SK-N-SH (cell line): ENCODE measurements around the gene TGM2. TPM values are rescaled to one million over a fixed set of nuclear protein-coding genes. Genes with fewer than 3 reads are reported as not detected.

Source experiments
- CTCF ChIA-PET: fragments of 300-600, 350-600 bp; formaldehyde crosslinking; extraction: SDS; loops from one replicate; lab custom pipeline; 2021; lab: Yijun Ruan, JAX
- POLR2A ChIA-PET: fragments of 350-600 bp; sonication (Branson Sonifier 250); formaldehyde crosslinking; extraction: SDS; loops from one replicate; lab custom pipeline; 2020; ENCODE audit warnings: antibody characterized with exemption, inconsistent platforms; lab: Yijun Ruan, JAX
- DNase-seq: peaks from one replicate; pipeline ENCODE4 v3.0.0; 2012
- H2AFZ ChIP-seq: fragments of 200-600 bp; sonication (generic); 2 replicates; pipeline ENCODE4 v1.8.1; 2016; ENCODE audit warnings: antibody characterized with exemption, mild to moderate bottlenecking, low read depth
- H3F3A ChIP-seq: fragments of 200-600 bp; sonication (generic); replicated peaks from 2 replicates; pipeline ENCODE3; 2016; ENCODE audit warnings: antibody characterized with exemption, mild to moderate bottlenecking; ENCODE audit not compliant: insufficient read depth
- H3K27ac ChIP-seq, 2 experiments: fragments of 200-500 bp in 1 of 2; fragments of 200-600 bp in 1 of 2; sonication (Bioruptor generic) in 1 of 2; sonication (generic), shearing (Covaris generic) in 1 of 2; 2 replicates each; pipeline versions ENCODE4 v1.5.1 to v1.6.1; 2014 to 2016; ENCODE audit warnings: low read depth in 2 of 2, inconsistent platforms in 1 of 2, low read length in 1 of 2, mild to moderate bottlenecking in 1 of 2, mixed read lengths in 1 of 2
- H3K27me3 ChIP-seq: fragments of 200-600 bp; sonication (generic), shearing (Covaris generic); 2 replicates; pipeline ENCODE4 v1.6.1; 2016; ENCODE audit warnings: mixed run types; ENCODE audit not compliant: insufficient read depth
- H3K36me3 ChIP-seq, 2 experiments: fragments of 200-500 bp in 1 of 2; fragments of 200-600 bp in 1 of 2; sonication (Bioruptor generic) in 1 of 2; sonication (generic) in 1 of 2; replicated peaks in 1 of 2; 2 replicates each; pipeline versions ENCODE3 to v1.5.1; 2014 to 2016; ENCODE audit warnings: low read length in 1 of 2, mild to moderate bottlenecking in 1 of 2; ENCODE audit not compliant: insufficient read depth in 2 of 2, control insufficient read depth in 1 of 2
- H3K4me1 ChIP-seq, 2 experiments: fragments of 200-500 bp in 1 of 2; fragments of 200-600 bp in 1 of 2; sonication (Bioruptor generic) in 1 of 2; sonication (generic), shearing (Covaris generic) in 1 of 2; 2 replicates each; pipeline versions ENCODE4 v1.5.1 to v1.6.1; 2014 to 2016; ENCODE audit warnings: low read depth in 1 of 2, low read length in 1 of 2, mixed run types in 1 of 2; ENCODE audit not compliant: insufficient read depth in 2 of 2, control insufficient read depth in 1 of 2
- H3K4me2 ChIP-seq: fragments of 200-600 bp; sonication (generic), shearing (Covaris generic); 2 replicates; pipeline ENCODE4 v1.6.1; 2017; ENCODE audit warnings: mixed run types
- H3K4me3 ChIP-seq, 2 experiments: fragments of 200-500 bp in 1 of 2; fragments of 200-600 bp in 1 of 2; sonication (Bioruptor generic) in 1 of 2; sonication (generic), shearing (Covaris generic) in 1 of 2; 2 replicates each; pipeline versions ENCODE4 v1.5.1 to v1.8.1; 2014 to 2016; ENCODE audit warnings: low read depth in 2 of 2, inconsistent platforms in 1 of 2, low read length in 1 of 2, mild to moderate bottlenecking in 1 of 2, mixed read lengths in 1 of 2, moderate library complexity in 1 of 2
- H3K79me2 ChIP-seq: fragments of 200-600 bp; sonication (generic); 2 replicates; pipeline ENCODE4 v1.8.1; 2017; ENCODE audit warnings: mild to moderate bottlenecking; ENCODE audit not compliant: insufficient read depth
- H3K9ac ChIP-seq: fragments of 200-600 bp; sonication (generic); 2 replicates; pipeline ENCODE4 v1.6.1; 2017; ENCODE audit warnings: mixed run types
- H3K9me2 ChIP-seq: fragments of 200-600 bp; sonication (generic); 2 replicates; pipeline ENCODE4 v1.6.1; 2017; ENCODE audit warnings: mixed run types
- H3K9me3 ChIP-seq: fragments of 200-600 bp; sonication (generic); 2 replicates; pipeline ENCODE4 v1.6.1; 2017; ENCODE audit warnings: mixed run types, mild to moderate bottlenecking, moderate library complexity
- H4K20me1 ChIP-seq: fragments of 200-600 bp; sonication (generic); 2 replicates; pipeline ENCODE4 v1.6.1; 2017; ENCODE audit warnings: mild to moderate bottlenecking, mixed run types; ENCODE audit not compliant: insufficient read depth
- EZH2phosphoT487 ChIP-seq: fragments of 200-600 bp; sonication (generic); IDR thresholded peaks from 2 replicates; pipeline ENCODE4 v1.6.1; 2017; ENCODE audit warnings: low read depth, mixed run types, mild to moderate bottlenecking, antibody characterized with exemption, moderate library complexity, borderline replicate concordance
- FOXJ3 ChIP-seq: sonication (generic); formaldehyde crosslinking; IDR thresholded peaks from 2 replicates; pipeline ENCODE4 v1.5.1; 2020; ENCODE audit warnings: mild to moderate bottlenecking, missing genetic modification reagents
- GABPA ChIP-seq: IDR thresholded peaks from 2 replicates; pipeline ENCODE4 v1.4.0; 2012; ENCODE audit warnings: low read depth, mild to moderate bottlenecking
- GATA2 ChIP-seq: sonication (generic); formaldehyde crosslinking; IDR thresholded peaks from 2 replicates; pipeline ENCODE4 v1.5.0; 2020; ENCODE audit warnings: mild to moderate bottlenecking, missing genetic modification reagents
- JUND ChIP-seq: IDR thresholded peaks from 2 replicates; pipeline ENCODE4 v1.4.0; 2012
- MXI1 ChIP-seq: IDR thresholded peaks from 2 replicates; pipeline ENCODE4 v1.6.1; 2012; ENCODE audit warnings: mild to moderate bottlenecking, low read depth, low read length, improper control_type of control experiment
- NRF1 ChIP-seq: IDR thresholded peaks from 2 replicates; pipeline ENCODE4 v1.6.1; 2012; ENCODE audit warnings: low read depth, mild to moderate bottlenecking, low read length
- POLR2AphosphoS5 ChIP-seq: IDR thresholded peaks from 2 replicates; pipeline ENCODE4 v1.6.1; 2012; ENCODE audit warnings: low read depth, low read length
- RFX5 ChIP-seq: IDR thresholded peaks from 2 replicates; pipeline ENCODE4 v1.6.1; 2012; ENCODE audit warnings: mild to moderate bottlenecking, improper control_type of control experiment, low read length
- RXRA ChIP-seq: IDR thresholded peaks from 2 replicates; pipeline ENCODE4 v1.4.0; 2012; ENCODE audit warnings: low read depth, mild to moderate bottlenecking, borderline replicate concordance
- SMC3 ChIP-seq: IDR thresholded peaks from 2 replicates; pipeline ENCODE4 v1.6.1; 2012; ENCODE audit warnings: low read depth, low read length, improper control_type of control experiment
- TCF12 ChIP-seq: IDR thresholded peaks from 2 replicates; pipeline ENCODE4 v1.4.0; 2012
- YY1 ChIP-seq: IDR thresholded peaks from 2 replicates; pipeline ENCODE4 v1.4.0; 2012; ENCODE audit warnings: low read depth, mild to moderate bottlenecking
- WGBS: methylation state at CpG from one replicate; pipeline ENCODE4 v1.1.6; 2017; ENCODE audit warnings: low lambda C conversion rate; 5-methylcytosine and 5-hydroxymethylcytosine counted together
- polyA plus RNA-seq, 3 experiments: library from polyadenylated mRNA; depleted of rRNA; stranded (reverse); fragments of >200 nt; gene quantifications; 2 replicates each; pipeline ENCODE4 v1.2.3, GENCODE V29; 2012
- TF ChIP-seq, protein P1 (sequence below): IDR thresholded peaks from 2 replicates; pipeline ENCODE4 v1.4.0; 2012; ENCODE audit warnings: low read depth
- TF ChIP-seq, protein P2 (sequence below): fragments of 150-350 bp; IDR thresholded peaks from 2 replicates; pipeline ENCODE4 v1.6.1; 2017; ENCODE audit warnings: antibody characterized with exemption, low read length, low read depth, borderline replicate concordance
- TF ChIP-seq, protein P3 (sequence below): IDR thresholded peaks from 2 replicates; pipeline ENCODE4 v1.4.0; 2012; ENCODE audit warnings: low read depth, borderline replicate concordance
- TF ChIP-seq, protein P4 (sequence below): IDR thresholded peaks from 2 replicates; pipeline ENCODE4 v1.6.1; 2012; ENCODE audit warnings: mild to moderate bottlenecking, low read depth, low read length, moderate library complexity
- TF ChIP-seq, protein P5 (sequence below): fragments of 150-350 bp; IDR thresholded peaks from 2 replicates; pipeline ENCODE4 v1.6.1; 2016; ENCODE audit warnings: mild to moderate bottlenecking, low read depth, low read length
- TF ChIP-seq, protein P6 (sequence below): IDR thresholded peaks from 2 replicates; pipeline ENCODE4; 2012
- TF ChIP-seq, protein P7 (sequence below): fragments of 200-600 bp; sonication (generic); IDR thresholded peaks from 2 replicates; pipeline ENCODE4 v1.6.1; 2017; ENCODE audit warnings: antibody characterized with exemption, mild to moderate bottlenecking, moderate library complexity

TGM2 gene
- polyA plus RNA-seq, 1 of the 3 experiments (the other 2 are of a cell fraction), result 676 TPM

DNA sequence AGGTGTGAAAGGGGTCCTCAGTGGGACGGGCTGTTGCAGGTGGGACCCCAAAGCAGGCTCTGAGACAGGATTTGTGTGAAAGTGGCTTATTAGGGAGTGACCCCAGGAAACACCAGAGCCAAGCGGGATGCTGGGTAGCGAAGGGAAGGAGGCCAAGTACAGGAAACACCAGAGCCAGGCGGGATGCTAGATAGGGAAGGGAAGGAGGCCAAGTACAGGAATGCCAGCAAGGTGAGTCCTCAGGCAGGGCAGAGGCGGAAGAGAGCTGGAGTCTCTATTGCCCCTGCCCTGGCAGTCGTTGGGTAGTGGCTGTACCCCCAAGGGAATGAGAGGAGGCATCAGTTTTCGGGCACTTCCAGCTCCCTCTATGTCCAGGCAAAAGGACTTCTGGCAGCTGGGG lies 30.5 kb upstream of the TGM2 start (continued):
- TF ChIP-seq, protein P1, sequence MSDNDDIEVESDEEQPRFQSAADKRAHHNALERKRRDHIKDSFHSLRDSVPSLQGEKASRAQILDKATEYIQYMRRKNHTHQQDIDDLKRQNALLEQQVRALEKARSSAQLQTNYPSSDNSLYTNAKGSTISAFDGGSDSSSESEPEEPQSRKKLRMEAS, result no peak
- no peak for TF ChIP-seq TCF12
- TF ChIP-seq, protein P2, sequence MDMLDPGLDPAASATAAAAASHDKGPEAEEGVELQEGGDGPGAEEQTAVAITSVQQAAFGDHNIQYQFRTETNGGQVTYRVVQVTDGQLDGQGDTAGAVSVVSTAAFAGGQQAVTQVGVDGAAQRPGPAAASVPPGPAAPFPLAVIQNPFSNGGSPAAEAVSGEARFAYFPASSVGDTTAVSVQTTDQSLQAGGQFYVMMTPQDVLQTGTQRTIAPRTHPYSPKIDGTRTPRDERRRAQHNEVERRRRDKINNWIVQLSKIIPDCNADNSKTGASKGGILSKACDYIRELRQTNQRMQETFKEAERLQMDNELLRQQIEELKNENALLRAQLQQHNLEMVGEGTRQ, result no peak
- TF ChIP-seq, all 33 proteins: peak for 0

DNA sequence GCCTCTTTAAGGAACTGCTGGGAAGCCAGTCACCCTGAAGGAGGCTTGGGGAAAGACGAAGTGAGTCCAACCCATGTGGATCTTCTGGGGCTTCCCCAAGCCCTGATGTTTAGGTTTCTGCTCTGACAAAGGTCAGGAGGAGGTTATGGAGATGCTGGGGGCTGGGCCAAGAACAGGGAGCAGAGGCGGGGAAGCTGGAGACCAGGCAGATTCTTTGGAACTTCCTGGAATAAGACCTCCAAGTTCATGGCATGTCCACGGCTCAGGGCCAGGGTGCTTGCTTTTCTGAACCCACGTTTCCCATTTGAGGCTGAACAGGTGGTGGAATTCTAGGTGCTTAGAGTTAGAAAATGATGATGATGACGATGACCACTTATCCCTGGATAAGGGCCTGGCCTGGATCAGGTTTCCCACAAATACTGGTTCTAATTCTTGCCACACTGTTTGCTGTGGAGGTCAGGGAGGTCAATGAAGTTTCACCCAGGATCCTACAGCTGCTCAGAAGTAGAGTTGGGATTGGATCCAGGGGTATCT lies 30.0 kb upstream of the TGM2 start:
- no peaks in the 10 kb centered on the region for H3K79me2 ChIP-seq
- no peak overlapping the region for H3K4me2 ChIP-seq
- no peaks in the 10 kb centered on the region for H3K9me3 ChIP-seq
- POLR2A ChIA-PET, result no interaction called here
- peaks cover 0 to 12% of the 10 kb centered on the region in 2 experiments; a peak in 2 of 4 replicates for H3K4me1 ChIP-seq
- H3K27me3 ChIP-seq, result no peaks in the 10 kb centered on the region
- no peak overlapping the region for H3K27ac ChIP-seq
- CTCF ChIA-PET, result interaction anchor here (0.8 to 16.4 kb wide), 3 partner anchors 22 to 138 kb away, joined by 3 to 148 read pairs (median 12); no protein-coding TSS in a partner anchor
- DNase-seq, result no peak
- no peak overlapping the region for H3K4me3 ChIP-seq
- TF ChIP-seq EZH2phosphoT487, result no peak
- TF ChIP-seq SMC3, result no peak
- TF ChIP-seq, protein P3, sequence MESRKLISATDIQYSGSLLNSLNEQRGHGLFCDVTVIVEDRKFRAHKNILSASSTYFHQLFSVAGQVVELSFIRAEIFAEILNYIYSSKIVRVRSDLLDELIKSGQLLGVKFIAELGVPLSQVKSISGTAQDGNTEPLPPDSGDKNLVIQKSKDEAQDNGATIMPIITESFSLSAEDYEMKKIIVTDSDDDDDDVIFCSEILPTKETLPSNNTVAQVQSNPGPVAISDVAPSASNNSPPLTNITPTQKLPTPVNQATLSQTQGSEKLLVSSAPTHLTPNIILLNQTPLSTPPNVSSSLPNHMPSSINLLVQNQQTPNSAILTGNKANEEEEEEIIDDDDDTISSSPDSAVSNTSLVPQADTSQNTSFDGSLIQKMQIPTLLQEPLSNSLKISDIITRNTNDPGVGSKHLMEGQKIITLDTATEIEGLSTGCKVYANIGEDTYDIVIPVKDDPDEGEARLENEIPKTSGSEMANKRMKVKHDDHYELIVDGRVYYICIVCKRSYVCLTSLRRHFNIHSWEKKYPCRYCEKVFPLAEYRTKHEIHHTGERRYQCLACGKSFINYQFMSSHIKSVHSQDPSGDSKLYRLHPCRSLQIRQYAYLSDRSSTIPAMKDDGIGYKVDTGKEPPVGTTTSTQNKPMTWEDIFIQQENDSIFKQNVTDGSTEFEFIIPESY, result no peak
- TF ChIP-seq, protein P4, sequence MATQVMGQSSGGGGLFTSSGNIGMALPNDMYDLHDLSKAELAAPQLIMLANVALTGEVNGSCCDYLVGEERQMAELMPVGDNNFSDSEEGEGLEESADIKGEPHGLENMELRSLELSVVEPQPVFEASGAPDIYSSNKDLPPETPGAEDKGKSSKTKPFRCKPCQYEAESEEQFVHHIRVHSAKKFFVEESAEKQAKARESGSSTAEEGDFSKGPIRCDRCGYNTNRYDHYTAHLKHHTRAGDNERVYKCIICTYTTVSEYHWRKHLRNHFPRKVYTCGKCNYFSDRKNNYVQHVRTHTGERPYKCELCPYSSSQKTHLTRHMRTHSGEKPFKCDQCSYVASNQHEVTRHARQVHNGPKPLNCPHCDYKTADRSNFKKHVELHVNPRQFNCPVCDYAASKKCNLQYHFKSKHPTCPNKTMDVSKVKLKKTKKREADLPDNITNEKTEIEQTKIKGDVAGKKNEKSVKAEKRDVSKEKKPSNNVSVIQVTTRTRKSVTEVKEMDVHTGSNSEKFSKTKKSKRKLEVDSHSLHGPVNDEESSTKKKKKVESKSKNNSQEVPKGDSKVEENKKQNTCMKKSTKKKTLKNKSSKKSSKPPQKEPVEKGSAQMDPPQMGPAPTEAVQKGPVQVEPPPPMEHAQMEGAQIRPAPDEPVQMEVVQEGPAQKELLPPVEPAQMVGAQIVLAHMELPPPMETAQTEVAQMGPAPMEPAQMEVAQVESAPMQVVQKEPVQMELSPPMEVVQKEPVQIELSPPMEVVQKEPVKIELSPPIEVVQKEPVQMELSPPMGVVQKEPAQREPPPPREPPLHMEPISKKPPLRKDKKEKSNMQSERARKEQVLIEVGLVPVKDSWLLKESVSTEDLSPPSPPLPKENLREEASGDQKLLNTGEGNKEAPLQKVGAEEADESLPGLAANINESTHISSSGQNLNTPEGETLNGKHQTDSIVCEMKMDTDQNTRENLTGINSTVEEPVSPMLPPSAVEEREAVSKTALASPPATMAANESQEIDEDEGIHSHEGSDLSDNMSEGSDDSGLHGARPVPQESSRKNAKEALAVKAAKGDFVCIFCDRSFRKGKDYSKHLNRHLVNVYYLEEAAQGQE, result no peak
- TF ChIP-seq POLR2AphosphoS5, result no peak
- TF ChIP-seq FOXJ3 (CRISPR knock-in tag), result no peak
- TF ChIP-seq, protein P5, sequence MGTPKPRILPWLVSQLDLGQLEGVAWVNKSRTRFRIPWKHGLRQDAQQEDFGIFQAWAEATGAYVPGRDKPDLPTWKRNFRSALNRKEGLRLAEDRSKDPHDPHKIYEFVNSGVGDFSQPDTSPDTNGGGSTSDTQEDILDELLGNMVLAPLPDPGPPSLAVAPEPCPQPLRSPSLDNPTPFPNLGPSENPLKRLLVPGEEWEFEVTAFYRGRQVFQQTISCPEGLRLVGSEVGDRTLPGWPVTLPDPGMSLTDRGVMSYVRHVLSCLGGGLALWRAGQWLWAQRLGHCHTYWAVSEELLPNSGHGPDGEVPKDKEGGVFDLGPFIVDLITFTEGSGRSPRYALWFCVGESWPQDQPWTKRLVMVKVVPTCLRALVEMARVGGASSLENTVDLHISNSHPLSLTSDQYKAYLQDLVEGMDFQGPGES, result no peak
- no peak for TF ChIP-seq NRF1
- no peak for TF ChIP-seq RFX5
- TF ChIP-seq GATA2 (CRISPR knock-in tag), result no peak
- TF ChIP-seq TCF12, result no peak
- no peak for TF ChIP-seq YY1
- no peak for TF ChIP-seq GABPA
- no peak for TF ChIP-seq MXI1
- TF ChIP-seq, protein P6, sequence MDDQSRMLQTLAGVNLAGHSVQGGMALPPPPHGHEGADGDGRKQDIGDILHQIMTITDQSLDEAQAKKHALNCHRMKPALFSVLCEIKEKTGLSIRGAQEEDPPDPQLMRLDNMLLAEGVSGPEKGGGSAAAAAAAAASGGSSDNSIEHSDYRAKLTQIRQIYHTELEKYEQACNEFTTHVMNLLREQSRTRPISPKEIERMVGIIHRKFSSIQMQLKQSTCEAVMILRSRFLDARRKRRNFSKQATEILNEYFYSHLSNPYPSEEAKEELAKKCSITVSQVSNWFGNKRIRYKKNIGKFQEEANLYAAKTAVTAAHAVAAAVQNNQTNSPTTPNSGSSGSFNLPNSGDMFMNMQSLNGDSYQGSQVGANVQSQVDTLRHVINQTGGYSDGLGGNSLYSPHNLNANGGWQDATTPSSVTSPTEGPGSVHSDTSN, result no peak
- TF ChIP-seq, protein P7, sequence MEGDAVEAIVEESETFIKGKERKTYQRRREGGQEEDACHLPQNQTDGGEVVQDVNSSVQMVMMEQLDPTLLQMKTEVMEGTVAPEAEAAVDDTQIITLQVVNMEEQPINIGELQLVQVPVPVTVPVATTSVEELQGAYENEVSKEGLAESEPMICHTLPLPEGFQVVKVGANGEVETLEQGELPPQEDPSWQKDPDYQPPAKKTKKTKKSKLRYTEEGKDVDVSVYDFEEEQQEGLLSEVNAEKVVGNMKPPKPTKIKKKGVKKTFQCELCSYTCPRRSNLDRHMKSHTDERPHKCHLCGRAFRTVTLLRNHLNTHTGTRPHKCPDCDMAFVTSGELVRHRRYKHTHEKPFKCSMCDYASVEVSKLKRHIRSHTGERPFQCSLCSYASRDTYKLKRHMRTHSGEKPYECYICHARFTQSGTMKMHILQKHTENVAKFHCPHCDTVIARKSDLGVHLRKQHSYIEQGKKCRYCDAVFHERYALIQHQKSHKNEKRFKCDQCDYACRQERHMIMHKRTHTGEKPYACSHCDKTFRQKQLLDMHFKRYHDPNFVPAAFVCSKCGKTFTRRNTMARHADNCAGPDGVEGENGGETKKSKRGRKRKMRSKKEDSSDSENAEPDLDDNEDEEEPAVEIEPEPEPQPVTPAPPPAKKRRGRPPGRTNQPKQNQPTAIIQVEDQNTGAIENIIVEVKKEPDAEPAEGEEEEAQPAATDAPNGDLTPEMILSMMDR, result no peak
- TF ChIP-seq JUND, result no peak
- no peak for TF ChIP-seq RXRA
- no peak overlapping the region for H2AFZ ChIP-seq
- no peaks in the 10 kb centered on the region for H3K36me3 ChIP-seq
- no peak overlapping the region for H3K9ac ChIP-seq
- H3K9me2 ChIP-seq, result no peaks in the 10 kb centered on the region
- peaks cover 6% of the 10 kb centered on the region for H3F3A ChIP-seq
- 79% methylated on average over 5 of the region's 5 CpGs for WGBS
- no peaks in the 10 kb centered on the region for H4K20me1 ChIP-seq
